Right renal cortex interstitium (tissue), 3 donors: ENCODE results near the gene PSPN. TPM values are rescaled to one million over a fixed set of nuclear protein-coding genes. Genes with fewer than 3 reads are reported as not detected.
"Not testable (repeated sequence)": the region's sequence is repeated elsewhere in the genome, so short reads cannot be mapped to it uniquely, and the experiment has no call there.

ENCODE experiments used
- DNase-seq, 3 donors: peaks; one replicate each; pipeline ENCODE4 v3.0.0-alpha.2; 2013; ENCODE audit warnings: low read depth in 3 of 3, low spot score in 2 of 3
- polyA plus RNA-seq, 3 donors: library from polyadenylated mRNA; unstranded; fragments of 120-200 nt; gene quantifications; one replicate each; pipeline ENCODE4 v1.2.1, GENCODE V29; 2013; ENCODE audit not compliant: insufficient read length in 3 of 3

The PSPN gene
- polyA plus RNA-seq, 3 donors, result 2.0 to 2.6 (median 2.1) TPM

DNA sequence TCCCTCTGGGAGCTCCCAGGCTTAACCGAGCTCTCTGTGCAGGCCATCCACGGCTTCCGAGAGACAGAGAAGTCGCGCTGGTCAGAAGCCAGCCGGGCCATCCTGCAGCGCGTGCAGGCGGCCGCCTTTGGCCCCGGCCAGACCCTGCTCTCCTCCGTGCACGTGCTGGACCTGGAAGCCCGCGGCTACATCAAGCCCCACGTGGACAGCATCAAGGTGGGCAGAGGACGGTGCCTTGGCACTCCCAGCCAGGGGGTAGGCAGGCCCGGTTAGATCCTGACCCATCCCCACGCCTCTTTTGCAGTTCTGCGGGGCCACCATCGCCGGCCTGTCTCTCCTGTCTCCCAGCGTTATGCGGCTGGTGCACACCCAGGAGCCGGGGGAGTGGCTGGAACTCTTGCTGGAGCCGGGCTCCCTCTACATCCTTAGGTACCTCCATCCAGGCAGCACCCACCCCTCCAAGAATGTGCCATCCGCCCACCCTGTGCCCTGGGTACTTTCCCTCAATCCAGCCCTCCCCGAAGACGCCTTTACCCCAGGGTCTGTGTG is 1.5 kb downstream of the PSPN start:
- DNase-seq, result no peak

DNA sequence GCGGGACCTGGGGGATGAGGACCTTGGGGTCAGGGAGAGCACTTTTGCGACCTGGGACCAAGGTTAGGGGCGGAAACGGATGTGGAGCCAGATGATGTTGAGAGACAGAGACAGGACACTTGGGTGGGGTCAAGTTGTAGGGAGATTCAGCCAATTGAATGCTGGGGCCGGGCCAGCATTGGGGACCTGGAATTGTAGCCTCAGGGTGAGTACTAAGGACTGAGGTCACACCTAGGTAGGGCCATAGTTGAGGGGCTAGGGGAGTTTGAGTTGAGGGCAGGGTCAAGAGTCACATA is 2.0 kb downstream of the PSPN start:
- DNase-seq, result no peak

DNA sequence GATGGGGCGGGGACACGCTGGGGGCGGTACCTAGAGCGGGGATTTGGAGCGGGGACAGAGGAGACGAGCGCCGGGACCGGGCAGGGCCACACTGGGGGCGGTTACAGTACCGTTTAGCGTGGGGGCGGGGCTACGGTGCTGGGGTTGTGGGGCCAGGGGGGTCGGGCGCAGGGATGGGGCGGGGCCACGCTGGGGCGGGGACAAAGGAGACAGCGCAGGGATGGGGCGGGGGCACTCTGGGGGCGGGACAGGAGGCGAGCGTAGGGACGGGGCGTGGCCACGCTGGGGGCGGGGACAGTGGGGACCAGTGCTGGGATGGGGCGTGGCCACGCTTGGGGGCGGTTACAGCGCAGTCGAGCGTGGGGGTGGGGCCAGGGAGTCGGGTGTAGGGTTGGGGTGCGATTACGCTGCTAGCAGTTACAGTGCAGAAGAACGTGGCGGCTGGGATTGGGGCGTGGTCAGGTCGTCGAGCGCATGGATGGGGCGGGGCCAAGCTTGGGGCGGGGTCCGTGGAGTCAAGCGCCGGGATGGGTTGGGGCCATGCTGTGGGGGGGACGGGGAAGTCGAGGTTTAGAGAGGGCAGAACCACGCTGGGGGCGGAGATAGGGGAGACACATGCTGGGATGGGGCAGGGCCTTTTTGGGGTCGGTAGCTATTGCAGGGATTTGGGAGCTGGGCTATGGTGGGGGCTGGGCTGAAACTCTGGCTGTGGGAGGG is 2.5 kb downstream of the PSPN start:
- DNase-seq, result peak; percentile 87 to 93 (median 92)

DNA sequence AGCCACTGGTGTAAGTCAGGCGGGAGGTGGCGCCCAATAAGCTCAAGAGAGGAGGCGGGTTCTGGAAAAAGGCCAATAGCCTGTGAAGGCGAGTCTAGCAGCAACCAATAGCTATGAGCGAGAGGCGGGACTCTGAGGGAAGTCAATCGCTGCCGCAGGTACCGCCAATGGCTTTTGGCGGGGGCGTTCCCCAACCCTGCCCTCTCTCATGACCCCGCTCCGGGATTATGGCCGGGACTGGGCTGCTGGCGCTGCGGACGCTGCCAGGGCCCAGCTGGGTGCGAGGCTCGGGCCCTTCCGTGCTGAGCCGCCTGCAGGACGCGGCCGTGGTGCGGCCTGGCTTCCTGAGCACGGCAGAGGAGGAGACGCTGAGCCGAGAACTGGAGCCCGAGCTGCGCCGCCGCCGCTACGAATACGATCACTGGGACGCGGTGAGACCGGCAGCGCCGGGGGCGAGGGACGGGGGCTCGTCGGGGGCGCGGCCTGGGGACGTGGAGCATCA is 3.1 kb downstream of the PSPN start, which contains the start of gene ALKBH7:
Gene ALKBH7 (plus strand): TSS at position 201 of the 502 bp plus-strand sequence. CDS start 27 bp downstream, at position 228.
- DNase-seq, result peak; percentile 97 to 100 (median 100)

DNA sequence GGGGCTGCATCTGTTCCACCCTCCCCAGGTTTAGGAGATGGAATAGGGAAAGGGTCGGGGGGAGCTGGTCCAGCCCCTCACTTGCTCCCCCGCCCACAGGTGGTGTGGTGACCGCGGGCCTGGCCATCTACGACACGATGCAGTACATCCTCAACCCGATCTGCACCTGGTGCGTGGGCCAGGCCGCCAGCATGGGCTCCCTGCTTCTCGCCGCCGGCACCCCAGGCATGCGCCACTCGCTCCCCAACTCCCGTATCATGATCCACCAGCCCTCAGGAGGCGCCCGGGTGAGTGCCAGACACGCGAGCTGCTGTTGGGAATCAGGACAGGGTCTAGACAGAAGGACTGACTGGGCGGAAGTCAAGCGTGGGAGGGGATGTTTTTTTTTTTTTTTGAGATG is 11.4 kb downstream of the PSPN start:
- no peak for DNase-seq

DNA sequence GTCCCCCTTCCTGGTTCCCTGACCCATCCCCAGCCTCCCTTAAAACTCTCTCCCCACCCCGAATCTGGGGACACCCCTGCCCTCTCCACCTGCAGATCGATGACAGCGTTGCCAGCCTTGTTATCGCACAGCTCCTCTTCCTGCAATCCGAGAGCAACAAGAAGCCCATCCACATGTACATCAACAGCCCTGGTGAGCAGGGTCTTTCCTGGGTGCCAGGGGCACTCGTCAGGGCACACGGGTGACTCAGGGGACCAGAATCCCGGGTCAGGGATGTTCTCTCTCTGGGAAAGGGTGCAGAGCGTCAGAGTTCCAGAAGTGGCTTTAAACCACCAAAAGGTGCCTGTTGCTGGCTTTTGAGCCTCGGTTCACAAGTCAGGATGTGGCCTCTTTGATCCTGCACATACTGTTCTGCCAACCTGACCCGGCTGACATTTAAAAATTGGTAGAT is 13.4 kb downstream of the PSPN start:
- DNase-seq, result no peak

DNA sequence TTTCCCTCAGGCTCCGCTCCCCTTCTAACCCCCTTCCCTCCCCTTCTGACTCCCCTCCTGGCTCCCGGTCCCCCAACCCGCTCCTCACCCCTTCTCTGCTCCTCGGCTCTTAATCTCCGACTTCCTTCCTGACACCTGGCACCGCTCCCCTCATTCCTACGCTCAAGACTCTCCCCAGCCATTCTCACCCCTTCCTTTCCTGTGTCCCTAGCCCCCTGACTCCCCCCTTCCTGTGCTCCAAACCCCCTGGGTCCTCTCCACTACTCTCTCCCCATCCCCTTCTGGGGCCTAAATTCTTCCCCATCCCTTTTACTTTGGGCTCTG is 13.7 kb downstream of the PSPN start:
- DNase-seq, result no peak

DNA sequence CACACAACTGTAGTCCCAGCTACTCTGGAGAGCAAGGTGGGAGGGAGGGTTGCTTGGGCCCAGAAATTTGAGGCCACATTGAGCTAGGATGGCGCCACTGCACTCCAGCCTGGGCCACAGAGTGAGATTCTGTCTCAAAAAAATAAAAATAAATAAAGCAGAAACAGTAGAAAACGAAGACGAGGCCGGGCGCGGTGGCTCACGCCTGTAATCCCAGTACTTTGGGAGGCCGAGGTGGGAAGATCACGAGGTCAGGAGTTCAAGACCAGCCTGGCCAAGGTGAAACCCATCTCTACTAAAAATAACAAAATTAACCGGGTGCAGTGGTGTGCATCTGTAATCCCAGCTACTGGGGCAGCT is 14.9 kb downstream of the PSPN start:
- not testable (repeated sequence) for DNase-seq

DNA sequence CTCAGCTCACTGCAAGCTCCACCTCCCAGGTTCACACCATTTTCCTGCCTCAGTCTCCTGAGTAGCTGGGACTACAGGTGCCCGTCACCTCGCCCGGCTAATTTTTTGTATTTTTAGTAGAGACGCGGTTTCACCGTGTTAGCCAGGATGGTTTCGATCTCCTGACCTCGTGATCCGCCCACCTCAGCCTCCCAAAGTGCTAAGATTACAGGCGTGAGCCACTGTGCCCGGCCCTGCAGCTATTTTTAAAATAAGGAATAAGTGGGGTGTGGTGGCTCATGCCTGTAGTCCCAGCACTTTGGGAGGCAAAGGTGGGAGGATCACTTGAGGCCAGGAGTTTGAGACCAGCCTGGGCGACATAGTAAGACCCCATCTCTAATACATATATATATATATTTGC is 15.3 kb downstream of the PSPN start:
- not testable (repeated sequence) for DNase-seq

DNA sequence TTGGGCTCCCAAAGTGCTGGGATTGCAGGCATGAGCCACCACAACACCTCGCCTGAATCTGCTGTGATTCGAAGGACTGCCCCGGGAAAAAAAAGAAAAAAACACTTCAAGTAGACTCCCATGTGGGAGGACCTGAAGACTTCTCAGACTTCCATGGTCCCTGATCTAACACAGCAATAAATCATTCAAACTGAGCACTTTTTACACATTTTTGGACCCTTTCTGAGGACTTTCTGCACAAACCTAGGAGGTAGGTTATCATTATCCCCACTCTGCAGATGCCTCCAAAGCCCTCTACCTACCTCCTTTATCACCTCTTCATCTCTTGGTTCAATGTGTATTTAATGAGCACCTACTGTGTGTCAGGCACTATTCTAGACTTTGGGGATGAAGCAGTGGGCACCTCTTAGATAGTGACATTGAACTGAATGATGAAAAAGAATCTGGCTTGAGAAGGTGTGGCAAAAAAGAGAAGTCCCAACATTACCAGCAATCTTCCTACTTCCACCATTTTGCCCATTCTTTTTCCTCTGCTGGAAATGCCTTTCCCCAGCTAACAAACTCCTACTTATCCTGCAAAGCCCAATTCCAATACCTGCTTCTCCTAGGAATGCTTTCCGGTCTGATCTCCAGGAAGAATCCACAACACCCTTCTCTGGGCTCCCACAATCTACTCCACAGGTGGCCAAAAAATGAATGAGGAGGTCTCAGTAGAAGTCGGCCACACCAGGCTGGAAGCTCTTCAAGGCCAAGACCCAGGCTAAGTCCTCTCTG is 16.0 kb downstream of the PSPN start:
- no peak for DNase-seq

DNA sequence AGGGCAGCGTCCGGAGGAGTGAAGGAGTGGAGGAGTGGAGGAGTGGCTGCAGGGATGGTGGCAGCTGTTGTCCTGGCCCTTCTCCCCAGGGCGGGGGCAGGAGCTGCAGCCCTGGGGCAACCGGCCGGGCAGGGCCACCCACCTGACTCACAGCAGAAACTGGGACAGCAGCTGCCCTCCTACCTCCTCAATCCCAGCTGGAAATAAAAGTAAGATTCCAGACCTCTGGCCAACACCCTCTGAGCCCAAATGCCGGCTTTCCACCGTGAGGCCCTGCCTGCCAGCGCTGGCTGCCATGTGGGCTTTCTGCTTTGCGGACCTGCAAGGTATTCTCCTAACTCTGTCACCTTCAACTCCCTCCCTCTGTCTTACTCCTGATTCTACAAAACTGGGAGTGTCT is 17.7 kb downstream of the PSPN start:
- no peak for DNase-seq

DNA sequence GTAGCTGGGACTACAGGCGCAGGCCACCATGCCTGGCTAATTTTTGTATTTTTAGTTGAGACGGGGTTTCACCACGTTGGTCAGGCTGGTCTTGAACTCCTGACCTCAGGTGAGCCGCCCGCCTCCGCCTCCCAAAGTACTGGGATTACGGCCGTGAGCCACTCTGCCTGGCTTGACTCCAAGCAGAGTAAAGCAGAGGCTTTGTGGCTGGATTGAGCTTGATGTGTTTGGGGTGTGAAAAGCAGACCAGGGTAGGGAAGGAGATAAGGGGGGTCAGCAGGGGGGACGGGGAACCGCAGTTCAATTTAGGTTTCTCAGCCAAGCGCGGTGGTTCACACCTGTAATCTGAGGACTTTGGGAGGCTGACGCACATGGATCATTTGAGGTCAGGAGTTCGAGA is 18.6 kb downstream of the PSPN start:
- DNase-seq, result no peak

DNA sequence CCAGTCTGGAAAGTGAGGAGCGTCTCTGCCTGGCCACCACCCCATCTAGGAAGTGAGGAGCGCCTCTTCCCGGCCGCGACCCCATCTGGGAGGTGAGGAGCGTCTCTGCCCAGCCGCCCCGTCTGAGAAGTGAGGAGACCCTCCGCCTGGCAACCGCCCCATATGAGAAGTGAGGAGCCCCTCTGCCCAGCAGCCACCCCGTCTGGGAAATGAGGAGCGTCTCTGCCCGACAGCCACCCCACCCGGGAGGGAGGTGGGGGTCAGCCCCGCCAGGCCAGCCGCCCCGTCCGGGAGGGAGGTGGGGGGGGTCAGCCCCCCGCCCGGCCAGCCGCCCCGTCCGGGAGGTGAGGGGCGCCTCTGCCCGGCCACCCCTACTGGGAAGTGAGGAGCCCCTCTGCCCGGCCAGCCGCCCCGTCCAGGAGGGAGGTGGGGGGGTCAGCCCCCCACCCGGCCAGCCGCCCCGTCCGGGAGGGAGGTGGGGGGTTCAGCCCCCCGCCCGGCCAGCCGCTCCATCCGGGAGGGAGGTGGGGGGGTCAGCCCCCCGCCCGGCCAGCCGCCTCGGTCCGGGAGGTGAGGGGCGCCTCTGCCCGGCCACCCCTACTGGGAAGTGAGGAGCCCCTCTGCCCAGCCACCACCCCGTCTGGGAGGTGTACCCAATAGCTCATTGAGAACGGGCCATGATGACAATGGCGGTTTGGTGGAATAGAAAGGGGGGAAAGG is 20.3 kb downstream of the PSPN start:
- not testable (repeated sequence) for DNase-seq

DNA sequence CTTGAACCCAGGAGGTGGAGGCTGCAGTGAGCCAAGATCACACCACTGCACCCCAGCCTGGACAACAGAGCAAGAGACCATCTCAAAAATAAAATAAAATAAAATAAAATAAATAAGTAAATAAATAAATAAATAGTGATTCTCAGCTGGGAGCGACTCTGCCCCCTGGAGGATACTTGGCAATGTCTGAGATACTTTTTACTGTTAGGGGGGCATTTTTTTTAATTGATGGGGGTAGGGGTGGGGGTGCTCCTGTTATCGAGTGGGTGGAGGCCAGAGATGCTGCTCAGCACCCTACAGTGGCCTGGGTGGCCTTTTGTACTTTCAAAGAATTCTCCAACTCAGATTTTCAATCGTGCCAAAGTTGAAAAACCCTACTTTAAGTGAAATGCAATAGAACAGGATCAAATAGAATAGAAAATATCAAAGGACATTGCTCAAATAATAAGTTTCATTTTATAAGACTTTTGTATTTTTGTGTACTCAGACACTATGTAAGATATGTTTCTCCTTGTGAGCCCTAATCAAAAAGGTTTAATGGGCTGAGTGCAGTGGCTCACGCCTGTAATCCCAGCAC is 21.5 kb downstream of the PSPN start:
- no peak for DNase-seq

DNA sequence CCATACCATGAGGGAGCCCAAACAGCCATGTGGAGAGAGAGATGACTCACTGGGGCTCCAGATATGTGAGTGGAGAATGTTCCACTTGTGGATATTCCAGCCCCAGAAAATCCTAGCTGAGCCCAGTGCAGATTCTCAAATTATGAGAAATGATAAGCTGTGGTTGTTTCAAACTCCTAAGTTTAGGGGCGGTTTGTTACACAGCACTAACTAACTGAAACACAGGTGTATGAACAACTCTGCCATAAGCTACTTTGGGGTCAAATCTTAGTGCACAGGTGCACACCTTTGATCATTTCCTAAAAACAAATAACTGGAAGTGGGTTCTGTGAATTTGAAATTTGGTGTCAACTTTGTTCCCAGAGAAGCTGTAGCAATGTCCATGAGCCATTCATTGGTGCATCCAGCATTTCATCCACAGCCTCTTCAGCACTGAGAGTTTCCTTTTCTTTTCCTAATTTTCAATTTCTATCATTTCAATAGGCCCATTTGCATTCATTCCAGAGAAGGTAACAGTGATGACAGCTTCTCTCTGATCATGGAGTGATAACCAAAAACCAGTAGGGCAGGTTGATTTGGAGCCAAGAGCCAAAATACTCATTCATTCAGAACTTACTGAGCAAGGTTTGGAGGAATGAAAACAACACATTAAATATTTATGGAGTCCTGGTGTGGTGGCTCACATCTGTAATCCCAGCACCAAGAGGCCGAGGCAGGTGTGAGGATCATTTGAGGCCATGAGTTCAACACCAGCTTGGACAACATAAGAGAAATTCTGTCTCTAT is 23.2 kb downstream of the PSPN start:
- DNase-seq, result no peak

DNA sequence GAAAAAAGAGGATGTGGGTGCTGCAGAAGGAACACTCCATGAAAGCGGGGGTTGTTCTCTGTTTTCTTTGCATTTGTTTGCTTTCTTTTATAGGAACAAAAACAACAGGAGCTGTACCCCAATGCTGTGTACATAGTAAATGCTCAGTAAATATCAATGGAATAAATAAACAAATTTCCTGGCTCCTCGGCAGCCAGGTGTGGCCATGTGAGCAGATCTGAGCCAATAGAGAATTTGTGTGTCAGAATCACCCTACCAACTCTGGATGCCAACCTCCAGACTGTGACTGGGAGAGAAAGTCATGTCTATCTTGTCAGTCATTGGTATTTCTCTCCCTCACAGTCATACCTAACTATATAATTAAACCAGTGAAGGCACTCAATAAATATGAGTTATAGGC is 25.0 kb downstream of the PSPN start:
- DNase-seq, result no peak

DNA sequence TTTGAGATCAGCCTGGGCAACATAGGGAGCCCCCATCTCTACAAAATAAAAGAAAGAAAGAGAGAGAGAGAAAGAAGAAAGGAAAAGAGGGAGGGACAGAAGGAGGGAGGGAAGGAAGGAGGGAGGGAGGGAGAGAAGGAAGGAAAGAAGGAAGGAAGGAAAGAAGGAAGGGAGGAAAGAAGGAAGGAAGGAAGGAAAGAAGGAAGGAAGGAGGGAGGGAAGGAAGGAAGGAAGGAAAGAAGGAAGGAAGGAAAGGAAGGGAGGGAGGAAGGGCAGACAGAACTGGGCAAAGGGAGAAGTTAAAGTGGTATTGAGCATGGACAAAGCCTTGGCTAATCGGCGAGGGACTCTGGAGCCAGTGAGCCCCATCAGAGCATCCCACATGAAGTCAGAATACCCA is 26.5 kb downstream of the PSPN start:
- not testable (repeated sequence) for DNase-seq

DNA sequence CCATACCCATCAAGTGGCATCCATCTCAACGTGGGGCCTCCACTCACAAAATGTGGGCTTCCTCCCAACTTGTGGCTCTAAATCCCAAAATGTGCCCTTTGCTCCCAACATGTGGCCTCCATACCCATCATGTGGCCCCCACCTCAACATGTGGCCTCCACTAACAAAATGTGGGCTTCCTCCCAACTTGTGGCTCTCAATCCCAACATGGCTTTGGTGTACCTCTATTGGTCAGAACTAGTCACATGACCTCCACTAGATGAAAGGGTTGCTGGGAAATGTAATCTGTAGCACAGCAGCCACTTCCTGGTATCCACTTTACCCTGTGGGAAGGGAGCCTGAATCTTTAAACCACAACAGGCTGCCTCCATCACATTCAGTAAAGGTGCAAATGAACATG is 32.3 kb downstream of the PSPN start:
- DNase-seq, result no peak

DNA sequence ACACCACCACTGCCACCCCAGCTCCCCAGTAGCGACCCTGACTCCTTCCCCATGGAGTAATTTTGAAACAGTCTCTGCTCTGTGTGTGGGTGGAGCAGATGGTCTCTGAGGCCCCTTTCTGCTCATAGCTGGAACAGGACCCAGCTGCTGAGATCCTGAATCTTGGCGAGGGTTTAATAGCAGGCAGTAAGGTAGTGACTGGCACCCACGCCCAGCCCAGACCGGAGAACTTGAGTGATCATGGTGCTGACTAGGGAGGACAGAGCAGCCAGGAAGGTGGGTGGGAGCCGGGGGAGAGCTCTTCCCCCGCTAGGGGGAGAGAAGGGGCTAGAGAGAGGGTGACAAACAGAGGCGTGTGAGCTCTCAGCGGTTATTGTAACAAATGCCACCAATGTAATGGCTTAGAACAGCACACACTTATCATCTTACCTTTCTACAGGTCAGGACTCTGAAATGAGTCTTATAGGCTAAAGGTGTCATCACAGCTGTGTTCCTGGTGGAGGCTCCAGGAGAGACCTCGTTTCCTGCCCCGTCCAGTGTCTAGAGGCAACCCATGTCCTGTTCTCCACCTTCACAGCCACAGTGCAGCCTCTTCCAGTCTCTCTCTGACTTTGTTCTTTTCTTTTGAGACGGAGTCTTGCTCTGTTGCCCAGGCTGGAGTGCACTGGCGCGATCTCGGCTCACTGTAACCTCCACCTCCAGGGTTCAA is 35.1 kb downstream of the PSPN start:
- no peak for DNase-seq
